Rectal smooth muscle tissue (tissue), 1 donor: ENCODE measurements around the gene SHFL.

Experiments used
- H3K27ac ChIP-seq: one replicate; pipeline ENCODE4 v1.7.0; 2013; ENCODE audit warnings: low read depth, low read length, inconsistent platforms
- H3K27me3 ChIP-seq: one replicate; pipeline ENCODE4 v1.7.0; 2013; ENCODE audit warnings: low read length; ENCODE audit not compliant: control insufficient read depth, insufficient read depth
- H3K36me3 ChIP-seq: one replicate; pipeline ENCODE4 v1.7.0; 2013; ENCODE audit warnings: low read length; ENCODE audit not compliant: control insufficient read depth, insufficient read depth
- H3K4me1 ChIP-seq: one replicate; pipeline ENCODE4 v1.7.0; 2013; ENCODE audit warnings: low read length; ENCODE audit not compliant: control insufficient read depth, insufficient read depth
- H3K4me3 ChIP-seq: one replicate; pipeline ENCODE4 v1.7.0; 2013; ENCODE audit warnings: low read length
- H3K9ac ChIP-seq: one replicate; pipeline ENCODE4 v1.7.0; 2013; ENCODE audit warnings: low read length

The SHFL gene

GRCh38 chr19:10106100-10106936 is 20.2 kb downstream of the SHFL start, which contains the start of gene PPAN:
TSS of gene PPAN (plus strand) at chr19:10106362. CDS start at chr19:10106395, 33 bp downstream.
- H3K9ac ChIP-seq = no peak within 1 kb of the TSS
- peaks cover 9% of the 10 kb centered on the region for H3K4me1 ChIP-seq
- peaks cover 26% of the 10 kb centered on the region for H3K36me3 ChIP-seq

GRCh38 chr19:10107254-10107653 is 21.1 kb downstream of the SHFL start:
- Histone ChIP-seq H3K27me3 (no peaks in the 10 kb centered on the region), H3K9ac (no peak overlapping the region), H3K4me1 (peaks cover 9% of the 10 kb centered on the region), H3K27ac (no peak overlapping the region), H3K4me3 (peak overlapping the region; percentile 90), H3K36me3 (peaks cover 28% of the 10 kb centered on the region)

More at GRCh38 chr19:10106100-10106936, 20.2 kb downstream of the SHFL start, which contains the start of gene PPAN:
- Histone ChIP-seq H3K27ac (peak within 1 kb of the TSS; percentile 61), H3K4me3 (peak within 1 kb of the TSS; percentile 90), H3K27me3 (no peaks in the 10 kb centered on the region)

- peaks cover 28% of the 10 kb centered on the region for H3K36me3 ChIP-seq
- H3K9ac ChIP-seq = no peak overlapping the region
- no peak overlapping the region for H3K27ac ChIP-seq
- H3K4me3 ChIP-seq = no peak overlapping the region
- peaks cover 9% of the 10 kb centered on the region for H3K4me1 ChIP-seq
- H3K27me3 ChIP-seq = no peaks in the 10 kb centered on the region
Measured at GRCh38 chr19:10107817-10108367, 21.8 kb downstream of the SHFL start.

- Histone ChIP-seq H3K4me1 (peaks cover 9% of the 10 kb centered on the region), H3K9ac (no peak overlapping the region), H3K4me3 (no peak overlapping the region), H3K27ac (no peak overlapping the region), H3K36me3 (peaks cover 28% of the 10 kb centered on the region), H3K27me3 (no peaks in the 10 kb centered on the region)
Measured at GRCh38 chr19:10109528-10109927, 23.4 kb downstream of the SHFL start.

- Histone ChIP-seq H3K27ac (no peak overlapping the region), H3K27me3 (no peaks in the 10 kb centered on the region), H3K4me3 (no peak overlapping the region), H3K9ac (no peak overlapping the region), H3K4me1 (peaks cover 9% of the 10 kb centered on the region), H3K36me3 (peaks cover 32% of the 10 kb centered on the region)
Measured at GRCh38 chr19:10110076-10110971, 24.2 kb downstream of the SHFL start.

- Histone ChIP-seq H3K27me3 (no peaks in the 10 kb centered on the region), H3K4me1 (peaks cover 6% of the 10 kb centered on the region), H3K9ac (no peak overlapping the region), H3K36me3 (peaks cover 38% of the 10 kb centered on the region), H3K27ac (no peak overlapping the region), H3K4me3 (no peak overlapping the region)
Measured at GRCh38 chr19:10110972-10111317, 24.8 kb downstream of the SHFL start.

- Histone ChIP-seq H3K4me3 (no peak within 1 kb of the TSS), H3K4me1 (peaks cover 6% of the 10 kb centered on the region), H3K27me3 (no peaks in the 10 kb centered on the region), H3K36me3 (peaks cover 43% of the 10 kb centered on the region), H3K27ac (no peak within 1 kb of the TSS), H3K9ac (no peak within 1 kb of the TSS)
Measured at GRCh38 chr19:10111405-10111811, 25.3 kb downstream of the SHFL start, which contains the start of gene P2RY11. TSS of gene P2RY11 (plus strand) at chr19:10111693. CDS start at chr19:10111722, 29 bp downstream.

- H3K4me1 ChIP-seq = no peaks in the 10 kb centered on the region
- H3K27me3 ChIP-seq = no peaks in the 10 kb centered on the region
- no peak overlapping the region for H3K27ac ChIP-seq
- H3K36me3 ChIP-seq = peaks cover 49% of the 10 kb centered on the region
- no peak overlapping the region for H3K4me3 ChIP-seq
- no peak overlapping the region for H3K9ac ChIP-seq
Measured at GRCh38 chr19:10112037-10112761, 26.1 kb downstream of the SHFL start.

- H3K36me3 ChIP-seq = peaks cover 50% of the 10 kb centered on the region
Measured at GRCh38 chr19:10112895-10113591, 26.9 kb downstream of the SHFL start.

GRCh38 chr19:10113592-10113963 is 27.5 kb downstream of the SHFL start:
- no peak overlapping the region for H3K27ac ChIP-seq
- H3K9ac ChIP-seq = no peak overlapping the region
- H3K27me3 ChIP-seq = no peaks in the 10 kb centered on the region
- no peak overlapping the region for H3K4me3 ChIP-seq
- H3K4me1 ChIP-seq = no peaks in the 10 kb centered on the region
- H3K36me3 ChIP-seq = peaks cover 47% of the 10 kb centered on the region

More at GRCh38 chr19:10112895-10113591, 26.9 kb downstream of the SHFL start:
- Histone ChIP-seq H3K9ac (no peak overlapping the region), H3K27ac (no peak overlapping the region), H3K4me3 (no peak overlapping the region), H3K4me1 (no peaks in the 10 kb centered on the region), H3K27me3 (no peaks in the 10 kb centered on the region)

GRCh38 chr19:10113964-10114650 is 28.0 kb downstream of the SHFL start:
- no peaks in the 10 kb centered on the region for H3K27me3 ChIP-seq
- H3K36me3 ChIP-seq = peaks cover 47% of the 10 kb centered on the region
- H3K4me3 ChIP-seq = no peak overlapping the region
- H3K27ac ChIP-seq = no peak overlapping the region
- peaks cover 4% of the 10 kb centered on the region for H3K4me1 ChIP-seq
- no peak overlapping the region for H3K9ac ChIP-seq
